Dedifferentiated amniotic fluid mesenchymal stem cell (primary cell): ENCODE data around the gene MYH9.
"Not testable (repeated sequence)": the region's sequence is repeated elsewhere in the genome, so short reads cannot be mapped to it uniquely, and the experiment has no call there.

Source experiments
- DNase-seq: peaks from one replicate; pipeline ENCODE4 v3.0.0-alpha.2; 2016; ENCODE audit errors: extremely low spot score

MYH9 gene

DNA sequence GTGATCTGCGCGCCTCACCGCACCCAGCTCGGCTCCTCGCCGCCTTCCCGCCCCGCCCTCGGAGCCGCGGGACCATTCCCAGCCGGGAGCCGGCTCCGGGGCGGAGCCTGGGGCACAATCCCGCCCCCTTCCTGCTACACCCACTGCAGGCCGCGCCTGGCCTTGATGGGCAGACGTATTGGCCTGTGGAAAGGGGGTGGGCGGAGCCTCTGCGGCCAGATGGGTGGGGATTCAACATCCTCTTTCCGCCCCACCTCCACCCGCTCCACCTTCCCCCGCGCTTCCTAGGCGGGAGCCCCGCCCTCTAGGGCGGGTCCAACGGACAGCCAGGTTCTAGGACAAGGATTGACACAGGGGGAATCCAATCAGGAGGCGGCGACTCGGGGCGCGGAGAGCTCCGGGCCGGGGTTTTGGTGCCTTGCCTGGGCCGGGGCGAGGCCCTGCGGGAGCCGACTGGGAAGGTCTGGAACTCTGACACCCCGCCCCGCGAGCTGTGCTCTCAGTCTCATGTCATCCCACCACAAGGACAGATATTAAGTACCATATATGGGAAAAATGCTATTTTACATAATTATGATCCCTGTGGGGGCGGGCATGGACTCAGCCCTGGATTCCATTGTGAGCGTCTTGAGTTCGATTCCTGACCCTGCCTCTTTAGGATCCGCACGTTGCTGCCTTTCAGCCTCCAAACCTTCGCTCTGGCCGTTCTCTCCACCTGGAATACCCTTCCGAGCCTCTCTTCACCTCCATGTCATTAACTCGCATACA lies at the start of gene MYH9:
MYH9 (minus strand) TSS at position 9 of the 768 bp plus-strand sequence. CDS start 38,731 bp downstream, outside the sequence.
- peak; percentile 99 for DNase-seq

DNA sequence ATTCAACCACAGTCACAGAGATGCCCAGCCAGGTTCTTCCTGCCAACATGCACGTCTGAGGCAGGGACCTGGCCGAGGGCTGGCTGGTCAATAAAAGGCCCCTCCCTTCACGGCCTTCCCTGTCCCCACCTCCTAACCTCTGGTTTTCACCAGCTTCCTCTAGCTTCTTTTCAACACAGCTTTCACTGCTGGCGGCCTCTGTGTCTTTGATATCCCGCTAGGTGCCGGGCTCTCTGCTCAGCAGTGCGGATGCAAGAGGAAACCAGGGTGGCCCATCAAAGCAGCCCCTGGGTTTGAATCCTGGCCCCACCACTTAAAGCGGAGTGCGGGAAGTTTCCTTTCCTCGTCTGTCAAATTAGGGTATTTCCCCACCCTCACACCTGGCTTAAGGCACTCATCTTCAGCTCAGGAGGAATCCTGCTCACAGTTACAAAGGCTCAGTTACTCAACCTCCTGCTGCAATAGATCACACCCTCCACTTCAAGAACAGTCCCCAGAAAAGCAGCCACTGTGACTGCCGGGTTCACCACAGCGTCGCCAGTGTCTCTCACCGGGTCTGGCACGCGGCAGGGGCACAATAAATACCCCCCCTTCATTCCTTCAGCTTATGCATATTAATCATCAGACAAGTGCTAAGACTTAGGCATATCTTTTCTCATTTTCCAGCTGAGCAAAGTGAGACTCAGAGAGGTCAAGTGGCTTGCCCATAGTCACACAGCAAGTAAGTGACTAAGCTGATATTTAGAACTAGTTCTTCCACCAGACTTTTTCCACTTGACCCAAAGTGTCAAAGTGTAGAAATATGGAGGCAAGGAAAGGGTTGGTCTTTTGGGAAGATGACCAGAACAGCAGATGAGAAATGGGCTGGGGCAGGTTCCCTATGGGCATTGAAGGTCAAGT lies 48.0 kb upstream of the MYH9 start:
- DNase-seq: no peak

DNA sequence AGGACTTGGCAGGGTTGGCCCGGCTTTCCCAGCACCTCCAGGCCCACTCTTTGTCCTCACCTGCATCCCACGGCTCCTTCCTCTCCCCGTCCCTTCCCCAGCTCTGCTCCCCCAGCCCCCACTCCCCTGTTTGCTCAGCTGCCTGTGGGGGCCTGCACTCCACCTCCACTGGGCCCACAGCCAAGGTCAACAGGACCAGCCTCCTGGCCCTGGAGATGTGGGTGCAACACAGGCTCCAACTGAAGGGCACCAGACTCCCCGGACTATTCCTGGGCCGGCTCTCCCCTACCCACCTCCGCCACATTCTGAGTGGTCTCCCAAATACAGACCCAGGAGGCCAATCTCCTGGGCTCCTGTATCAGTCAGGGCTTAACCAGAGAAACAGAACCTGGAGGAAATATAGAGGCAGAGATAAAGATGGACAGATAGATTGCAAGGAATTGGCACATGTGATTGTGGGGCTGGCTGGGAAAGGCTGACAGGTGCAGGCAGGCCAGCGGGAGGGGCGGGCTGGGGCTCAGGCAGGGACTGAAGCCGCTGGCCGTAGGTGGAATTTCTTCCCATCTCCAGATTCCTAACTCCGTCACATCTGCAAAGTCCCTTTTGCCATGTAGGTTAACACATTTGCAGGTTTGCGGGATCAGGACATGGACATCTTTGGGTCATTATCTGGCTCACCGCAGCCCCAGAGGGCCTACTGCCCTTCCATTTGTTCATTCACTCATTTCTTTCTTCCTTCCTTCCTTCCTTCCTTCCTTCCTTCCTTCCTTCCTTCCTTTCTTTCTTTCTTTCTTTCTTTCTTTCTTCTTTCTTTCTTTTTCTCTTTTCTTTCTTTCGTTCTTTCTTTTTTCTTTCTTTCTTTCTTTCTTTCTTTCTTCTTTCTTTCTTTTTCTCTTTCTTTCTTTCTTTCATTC lies 45.8 kb upstream of the MYH9 start:
- no peak for DNase-seq

DNA sequence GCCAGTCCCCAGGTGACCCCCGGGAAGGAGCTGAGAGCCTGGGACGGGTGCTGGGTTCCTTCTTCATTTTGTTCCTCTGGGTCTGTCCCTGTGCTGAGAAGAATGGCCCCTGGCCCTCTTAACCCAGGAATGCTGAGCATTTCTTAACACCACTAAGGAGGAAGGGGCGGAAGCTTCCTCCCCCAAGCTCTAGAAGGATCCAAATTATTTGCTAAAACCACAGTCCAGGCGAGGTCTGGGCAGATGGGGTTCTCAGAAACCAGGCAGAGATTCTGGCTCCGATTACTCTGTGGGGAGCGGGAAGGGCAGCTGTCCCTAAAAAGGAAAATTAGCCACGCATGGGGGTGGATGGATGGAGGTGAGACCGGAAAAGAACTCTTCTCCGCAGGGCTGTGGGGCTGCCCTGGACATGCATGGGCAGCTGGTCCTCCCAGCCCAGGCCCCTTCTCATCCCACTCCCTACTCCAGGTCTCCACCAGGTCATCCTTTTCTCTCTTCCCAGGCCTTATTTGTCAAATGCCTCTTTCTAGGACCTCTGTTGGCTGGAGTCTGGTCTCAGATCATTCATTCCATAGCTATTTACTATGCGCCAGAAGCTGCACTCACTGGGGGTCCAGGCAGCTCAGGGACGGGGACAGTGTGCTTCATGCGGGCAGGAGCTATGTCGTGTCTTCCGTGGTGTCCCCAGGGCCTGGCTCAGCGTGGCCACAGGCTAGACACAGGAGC lies 45.0 kb upstream of the MYH9 start:
- DNase-seq: no peak

DNA sequence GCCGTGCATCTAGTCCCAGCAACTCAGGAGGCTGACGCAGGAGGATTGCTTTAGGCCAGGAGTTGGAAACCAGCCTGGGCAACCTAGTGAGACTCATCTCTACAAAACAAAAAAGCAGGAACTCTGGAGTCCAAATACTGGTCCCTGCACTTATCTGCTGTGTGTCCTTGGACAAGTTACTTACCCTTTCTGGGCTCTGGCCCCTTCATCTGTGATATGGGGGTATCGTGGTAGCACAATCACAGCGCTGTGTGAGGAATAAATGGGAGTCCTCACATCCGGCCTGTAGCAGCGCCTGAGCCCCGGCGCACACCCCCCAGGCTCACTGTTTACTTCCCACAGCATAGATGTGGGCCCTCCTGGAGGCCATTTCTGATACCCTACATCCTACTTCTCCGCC lies 44.2 kb upstream of the MYH9 start:
- no peak for DNase-seq

DNA sequence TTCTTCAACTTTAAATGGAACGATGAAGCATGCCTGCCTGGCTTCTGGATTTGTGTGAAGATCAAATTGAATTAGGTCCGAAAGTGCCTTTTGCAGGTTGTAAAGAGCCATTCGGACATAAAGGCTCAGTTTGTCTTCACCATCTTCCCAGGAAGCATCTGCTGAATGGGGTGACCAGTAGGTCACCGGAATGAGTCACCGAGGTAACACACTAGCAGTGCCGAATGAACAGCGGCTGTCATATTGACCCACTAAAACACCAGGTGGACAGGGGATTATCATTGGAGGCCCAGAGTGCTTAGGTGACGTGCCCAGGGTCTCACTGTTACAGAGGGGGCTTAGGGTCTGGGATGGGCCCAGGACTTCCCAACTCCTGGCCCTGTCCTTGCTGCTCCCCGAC lies 43.1 kb upstream of the MYH9 start:
- DNase-seq: no peak

DNA sequence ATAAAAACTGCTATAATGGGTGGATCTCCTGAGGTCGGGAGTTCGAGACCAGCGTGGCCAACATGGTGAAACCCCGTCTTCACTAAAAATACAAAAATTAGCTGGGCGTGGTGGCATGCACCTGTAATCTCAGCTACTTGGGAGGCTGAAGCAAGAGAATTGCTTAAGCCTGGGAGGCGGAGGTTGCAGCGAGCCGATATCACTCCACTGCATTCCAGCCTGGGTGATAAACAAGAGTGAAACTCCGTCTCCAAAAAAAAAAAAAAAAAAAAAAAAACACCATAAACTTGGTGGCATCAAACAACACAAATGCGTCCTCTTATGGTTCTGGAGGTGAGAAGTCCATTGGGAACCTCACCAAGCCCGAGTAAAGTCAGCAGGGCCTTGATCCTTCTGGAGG lies 40.2 kb upstream of the MYH9 start:
- DNase-seq: not testable (repeated sequence)

DNA sequence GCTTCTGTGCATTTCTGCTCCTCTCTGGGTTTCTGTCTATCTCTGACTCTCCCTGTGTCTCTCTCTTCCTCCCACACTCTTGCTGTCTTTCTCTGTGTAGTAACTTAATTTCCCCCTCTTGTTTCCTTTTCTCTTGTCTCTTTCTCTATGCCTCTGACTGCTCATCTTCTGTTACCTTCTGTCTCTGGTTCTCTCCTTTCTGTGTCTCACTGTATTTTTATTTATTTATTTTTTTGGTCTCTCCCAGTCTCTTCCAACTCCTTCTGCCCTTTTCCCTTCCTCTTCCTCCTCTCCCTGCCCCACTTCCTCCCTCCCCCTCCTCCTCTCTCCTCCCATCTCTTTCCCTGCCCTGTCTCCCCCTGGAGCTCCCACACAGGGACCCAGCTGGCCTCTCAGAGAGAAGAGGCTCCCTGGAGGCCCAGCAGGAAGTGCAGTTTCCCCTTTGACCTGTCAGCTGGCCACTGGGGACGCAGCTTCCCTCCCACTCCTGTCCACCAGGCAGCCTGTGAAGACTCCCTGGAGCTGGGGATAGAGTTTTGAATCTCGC lies 38.3 kb upstream of the MYH9 start:
- no peak for DNase-seq

DNA sequence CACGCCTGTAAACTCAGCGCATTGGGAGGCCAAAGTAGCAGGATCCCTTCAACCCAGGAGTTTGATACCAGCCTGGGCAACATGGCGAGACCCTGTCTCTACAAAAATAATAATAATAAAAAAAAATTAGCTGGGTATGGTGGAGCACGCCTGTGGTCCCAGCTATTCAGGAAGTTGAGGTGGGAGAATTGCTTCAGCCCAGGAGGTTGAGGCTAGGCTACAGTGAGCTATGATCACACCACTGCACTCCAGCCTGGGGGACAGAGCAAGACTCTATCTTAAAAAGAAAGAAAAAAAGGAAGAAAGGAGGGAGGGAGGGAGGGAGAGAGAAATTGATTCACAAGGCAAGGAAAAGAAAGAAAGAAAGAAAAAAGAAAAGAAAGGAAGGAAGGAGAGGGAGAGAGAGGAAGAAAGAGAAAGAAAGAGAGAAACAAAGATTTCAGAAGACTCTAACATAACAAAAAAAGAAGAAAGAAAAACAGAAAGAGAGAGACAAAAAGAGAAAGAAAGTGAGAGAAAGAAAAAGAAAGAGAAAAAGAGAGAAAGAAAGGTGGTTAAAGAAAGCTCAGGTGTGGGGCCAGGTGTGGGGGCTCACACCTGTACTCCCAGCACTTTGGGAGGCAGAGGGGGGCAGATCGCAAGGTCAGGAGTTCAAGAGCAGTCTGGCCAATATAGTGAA lies 37.3 kb upstream of the MYH9 start:
- DNase-seq: no peak

DNA sequence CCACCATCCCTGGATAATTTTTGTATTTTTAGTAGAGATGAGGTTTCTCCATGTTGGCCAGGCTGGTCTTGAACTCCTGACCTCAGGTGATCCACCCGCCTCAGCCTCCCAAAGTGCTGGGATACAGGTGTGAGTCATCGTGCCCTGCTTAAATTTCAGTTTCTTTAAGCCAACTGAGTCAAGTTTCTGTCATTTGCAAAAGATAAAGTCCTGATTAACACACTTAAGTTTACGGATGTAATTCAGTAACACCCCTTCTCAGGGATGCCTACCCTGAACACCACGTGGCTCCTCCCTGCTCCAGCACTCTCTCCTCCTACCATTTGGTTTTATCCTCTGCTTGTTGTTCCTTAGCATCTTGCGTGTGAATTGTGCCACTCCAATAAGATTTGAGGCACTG lies 36.7 kb upstream of the MYH9 start:
- not testable (repeated sequence) for DNase-seq

DNA sequence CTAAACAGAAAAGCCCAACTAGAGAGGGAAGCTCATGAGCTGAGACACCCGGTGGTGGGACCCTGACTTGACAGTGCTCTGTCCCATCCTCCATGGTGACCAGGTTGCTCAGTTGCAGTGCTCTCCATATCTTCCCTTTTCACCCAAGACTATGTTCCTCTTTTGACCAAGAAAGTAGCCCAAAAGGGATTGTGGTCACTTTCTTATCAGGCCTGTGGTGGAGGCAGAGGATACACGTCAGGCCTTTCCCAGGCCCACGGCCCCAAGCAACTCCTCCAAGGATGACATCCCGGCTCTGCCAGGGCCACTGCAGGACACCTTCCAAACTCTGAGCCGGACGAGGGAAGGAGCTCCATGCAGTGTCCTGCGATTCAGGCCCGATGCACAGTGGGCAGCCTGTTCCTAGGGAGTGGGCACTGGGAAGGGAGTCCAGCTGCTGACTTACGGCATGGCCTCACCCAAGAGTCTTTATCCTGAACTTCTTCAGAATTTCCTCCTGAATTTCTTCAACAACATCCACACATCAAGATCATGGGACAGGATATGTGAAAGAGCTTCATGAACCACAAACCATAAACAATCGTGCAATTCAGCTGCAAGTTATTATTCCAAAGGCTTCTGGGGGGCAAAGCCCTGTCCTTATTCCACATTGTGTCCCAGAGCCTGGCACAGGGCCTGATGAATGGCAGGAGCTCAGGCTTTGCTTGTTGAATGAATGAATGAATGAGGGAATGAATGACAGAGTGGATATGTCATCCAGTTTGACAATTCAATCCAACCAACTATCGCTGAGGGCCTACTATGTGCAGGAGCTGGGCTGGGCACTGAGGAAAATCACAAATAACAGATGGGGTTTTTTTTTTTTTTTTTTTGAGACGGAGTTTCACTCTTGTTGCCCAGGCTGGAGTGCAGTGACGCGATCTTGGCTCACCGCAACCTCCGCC lies 36.0 kb upstream of the MYH9 start:
- no peak for DNase-seq

DNA sequence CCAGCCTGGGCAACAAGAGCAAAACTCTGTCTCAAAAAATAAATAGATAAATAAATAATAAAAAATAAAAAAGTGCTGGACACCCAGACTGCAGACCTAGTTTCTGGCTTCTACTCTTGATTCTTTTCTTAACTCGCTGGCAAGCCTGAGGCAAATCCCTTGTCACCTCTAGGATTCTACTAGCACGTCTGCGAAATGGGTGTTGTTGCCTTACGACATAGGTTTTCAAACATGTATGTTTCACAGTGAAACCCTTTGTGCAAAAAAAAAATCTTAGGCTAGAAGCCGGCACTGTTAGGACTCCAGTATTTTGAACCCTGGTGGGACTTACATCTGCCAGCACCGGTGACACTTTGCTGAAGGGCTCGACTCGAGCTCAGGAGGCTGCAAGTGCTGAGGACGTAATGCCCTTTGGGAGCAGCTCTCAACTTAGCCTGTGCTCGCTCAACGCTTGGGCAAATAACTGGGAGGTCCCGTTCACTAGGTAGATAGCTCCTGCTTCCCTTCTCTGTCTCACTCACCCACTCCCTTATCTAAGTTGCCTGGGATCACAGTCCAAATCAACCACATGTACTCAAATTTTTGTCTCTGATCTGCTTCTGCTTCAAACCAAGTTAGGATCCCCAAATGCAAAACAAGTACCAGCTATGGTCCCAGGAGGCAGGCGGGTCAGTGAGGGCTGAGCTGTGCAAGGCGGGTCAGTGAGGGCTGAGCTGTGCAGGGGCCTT lies 34.7 kb upstream of the MYH9 start:
- DNase-seq: no peak

DNA sequence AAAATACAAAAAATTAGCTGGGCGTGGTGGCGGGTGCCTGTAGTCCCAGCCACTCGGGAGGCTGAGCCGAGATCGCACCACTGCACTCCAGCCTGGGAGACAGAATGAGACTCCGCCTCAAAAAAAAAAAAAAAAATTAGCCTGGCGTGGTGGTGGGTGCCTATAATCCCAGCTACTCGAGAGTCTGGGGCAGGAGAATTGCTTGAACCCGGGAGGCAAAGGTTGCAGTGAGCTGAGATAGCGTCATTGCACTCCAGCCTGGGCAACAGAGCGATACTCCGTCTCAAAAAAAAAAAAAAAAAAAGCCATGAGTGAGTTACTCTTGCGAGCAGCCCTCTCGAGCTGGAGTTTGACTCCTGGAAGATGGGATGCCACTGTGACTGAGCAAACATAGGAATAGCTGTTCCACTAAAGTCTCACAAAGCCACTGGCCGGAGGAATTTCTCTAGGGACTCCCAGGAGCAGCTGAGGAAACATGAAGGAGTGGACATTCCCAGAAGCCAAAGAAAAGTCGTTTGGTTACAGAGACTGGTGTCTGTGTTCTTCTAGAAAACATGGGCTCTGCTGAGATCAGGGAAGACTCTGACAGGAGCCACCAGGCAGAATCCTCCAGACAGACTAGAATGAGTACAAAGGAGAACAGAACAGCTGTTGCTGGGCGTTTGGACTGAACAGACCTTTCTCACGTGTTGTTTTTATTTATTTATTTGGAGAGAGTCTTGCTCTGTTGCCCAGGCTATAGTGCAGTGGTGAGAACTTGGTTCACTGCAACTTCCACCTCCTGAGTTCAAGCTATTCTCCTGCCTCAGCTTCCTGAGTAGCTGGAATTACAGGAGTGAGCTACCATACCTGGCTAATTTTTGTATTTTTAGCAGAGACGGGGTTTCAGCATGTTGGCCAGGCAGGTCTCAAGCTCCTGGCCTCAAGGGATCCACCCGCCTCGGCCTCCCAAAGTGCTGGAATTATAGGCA lies 32.4 kb upstream of the MYH9 start:
- DNase-seq: no peak

DNA sequence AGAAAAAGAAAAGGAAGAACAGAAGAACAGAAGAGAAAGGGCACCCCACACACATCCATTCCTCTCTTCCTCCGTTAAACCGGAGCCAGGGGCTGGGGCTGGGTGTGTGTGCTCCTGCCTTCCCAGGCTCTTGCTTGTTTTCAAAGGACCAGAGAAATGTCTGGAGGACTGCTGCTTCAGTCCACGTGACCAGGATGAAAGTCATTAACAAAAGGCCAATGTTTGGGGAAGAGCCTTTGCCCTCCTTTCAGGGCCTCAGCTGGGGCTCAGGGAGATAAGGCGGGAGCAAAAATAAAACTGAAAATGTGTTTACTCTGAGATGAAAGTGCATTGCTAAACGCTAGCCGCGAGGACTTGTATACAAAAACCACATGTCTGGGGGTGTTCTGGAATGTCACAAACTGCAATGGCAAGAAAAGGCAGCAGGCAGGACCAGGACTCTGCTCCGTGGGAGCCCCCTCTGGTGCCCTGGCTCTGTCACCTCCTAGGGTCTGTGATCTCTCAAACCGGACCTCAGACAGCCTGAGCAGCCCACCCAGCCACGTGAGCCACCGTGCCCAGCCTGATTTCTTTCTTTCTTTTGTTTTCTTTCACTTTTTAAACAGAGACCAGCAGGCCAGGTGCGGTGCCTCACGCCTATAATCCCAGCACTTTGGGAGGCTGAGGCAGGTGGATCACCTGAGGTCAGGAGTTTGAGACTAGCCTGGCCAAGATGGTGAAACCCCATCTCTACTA lies 31.6 kb upstream of the MYH9 start:
- peak; percentile 39 for DNase-seq

DNA sequence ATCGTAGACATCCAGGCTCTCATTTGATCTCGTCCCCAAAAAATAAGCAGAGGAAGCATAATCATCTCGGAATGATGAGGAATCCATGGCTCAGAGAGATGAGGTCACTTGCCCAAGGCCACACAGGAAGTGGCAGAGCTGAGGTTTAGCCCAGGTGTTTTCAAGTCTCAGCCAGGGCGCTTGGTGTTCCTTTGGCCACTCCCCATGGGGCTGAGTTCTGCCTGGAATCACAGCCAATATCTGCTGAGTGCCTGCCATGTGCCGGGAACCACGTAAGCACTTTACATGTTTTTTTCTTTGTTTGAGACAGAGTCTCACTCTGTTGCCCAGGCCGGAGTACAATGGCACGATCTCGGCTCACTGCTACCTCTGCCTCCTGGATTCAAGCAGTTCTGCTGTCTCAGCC lies 29.5 kb upstream of the MYH9 start:
- DNase-seq: no peak

DNA sequence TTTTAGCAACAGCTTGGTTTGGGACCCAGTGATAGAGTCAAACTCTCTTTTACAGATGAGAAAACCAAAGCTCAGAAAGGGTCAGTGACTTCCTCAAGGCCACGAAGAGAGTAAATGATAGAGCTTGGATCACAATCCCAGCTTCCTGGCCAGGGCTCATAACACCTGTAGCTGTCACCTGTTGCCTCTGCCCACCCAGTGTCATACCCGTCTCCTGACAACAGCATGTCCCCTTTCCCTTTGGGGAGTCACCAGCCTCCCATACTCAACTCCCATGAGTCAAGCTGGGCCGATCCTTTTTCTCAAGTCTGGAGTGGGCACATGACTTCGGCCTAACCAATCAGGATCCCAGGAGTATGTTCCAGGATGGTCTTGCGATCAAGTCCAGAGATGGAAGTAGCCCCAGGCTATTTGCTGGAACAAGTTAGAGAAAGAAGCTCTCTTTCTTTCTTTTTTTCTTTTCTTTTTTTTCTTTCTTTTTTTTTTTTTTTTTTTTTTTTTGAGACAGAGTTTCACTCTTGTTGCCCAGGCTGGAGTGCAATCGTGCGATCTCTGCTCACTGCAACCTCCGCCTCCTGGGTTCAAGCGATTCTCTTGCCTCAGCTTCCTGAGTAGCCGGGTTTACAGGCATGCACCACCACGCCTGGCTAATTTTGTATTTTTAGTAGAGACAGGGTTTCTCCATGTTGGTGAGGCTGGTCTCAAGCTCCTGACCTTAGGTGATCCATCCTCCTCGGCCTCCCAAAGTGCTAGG lies 27.8 kb upstream of the MYH9 start:
- DNase-seq: no peak
